H1 (cell line): ENCODE measurements around the gene SLC9C1. TPM values are rescaled to one million over a fixed set of nuclear protein-coding genes. Genes with fewer than 3 reads are reported as not detected.

Source experiments
- CTCF ChIA-PET: fragments of 300-600 bp; sonication (Branson Sonifier 250); formaldehyde crosslinking; loops from one replicate; lab custom pipeline; 2021; ENCODE audit not compliant: partially characterized antibody; lab: Charles Lee
- POLR2A ChIA-PET: fragments of 300-600 bp; sonication (Branson Sonifier 250); formaldehyde crosslinking; loops from one replicate; lab custom pipeline; 2021; ENCODE audit warnings: inconsistent platforms; ENCODE audit not compliant: partially characterized antibody; lab: Charles Lee
- DNase-seq, 2 experiments: peaks; one replicate each; pipeline versions ENCODE4 v3.0.0 to v3.0.0-alpha.2; 2010 to 2022; ENCODE audit warnings: low spot score in 2 of 2, low read depth in 1 of 2, mixed read lengths in 1 of 2
- FAIRE-seq: peaks from 2 replicates; lab custom pipeline; 2011; peaks lifted over from hg19 to GRCh38; lab: Jason Lieb, UNC
- H2AFZ ChIP-seq: 2 replicates; pipeline ENCODE4 v1.8.1; 2012; ENCODE audit warnings: low read length, inconsistent platforms
- H2AK5ac ChIP-seq: 2 replicates; pipeline ENCODE4 v1.6.1; 2013; ENCODE audit warnings: low read depth, low read length
- H2BK120ac ChIP-seq: replicated peaks from 2 replicates; pipeline ENCODE3; 2013; ENCODE audit warnings: low read depth, low read length, inconsistent platforms
- H2BK12ac ChIP-seq: 2 replicates; pipeline ENCODE4 v1.6.1; 2013; ENCODE audit warnings: low read depth, low read length
- H2BK15ac ChIP-seq: 2 replicates; pipeline ENCODE4 v1.6.1; 2013; ENCODE audit warnings: low read length
- H2BK20ac ChIP-seq: 2 replicates; pipeline ENCODE4 v1.6.1; 2013; ENCODE audit warnings: low read length
- H2BK5ac ChIP-seq: 2 replicates; pipeline ENCODE4 v1.6.1; 2013; ENCODE audit warnings: low read depth, low read length
- H3K14ac ChIP-seq: 2 replicates; pipeline ENCODE4 v1.6.1; 2013; ENCODE audit warnings: inconsistent platforms; ENCODE audit not compliant: insufficient read length
- H3K18ac ChIP-seq: 2 replicates; pipeline ENCODE4 v1.6.1; 2013; ENCODE audit warnings: low read length; ENCODE audit errors: extremely low read depth
- H3K23ac ChIP-seq: 2 replicates; pipeline ENCODE4 v1.6.1; 2013; ENCODE audit warnings: inconsistent platforms; ENCODE audit not compliant: insufficient read length
- H3K23me2 ChIP-seq: 2 replicates; pipeline ENCODE4 v1.6.1; 2013; ENCODE audit warnings: low read depth, low read length
- H3K27ac ChIP-seq: 2 replicates; pipeline ENCODE4 v1.6.1; 2011; ENCODE audit warnings: low read depth, low read length, inconsistent platforms
- H3K27me3 ChIP-seq, 4 experiments: replicated peaks in 1 of 4; 1 replicate in 1 of 4; 2 replicates in 3 of 4; pipeline versions ENCODE4 v1.6.1 to v1.8.1; 2011 to 2013; ENCODE audit warnings: low read length in 3 of 4, mild to moderate bottlenecking in 3 of 4, inconsistent platforms in 2 of 4, mixed read lengths in 2 of 4, moderate library complexity in 1 of 4; ENCODE audit not compliant: control insufficient read depth in 3 of 4, insufficient read depth in 3 of 4; ENCODE audit errors: extremely low read depth in 1 of 4
- H3K36me3 ChIP-seq, 4 experiments: 2 replicates each; pipeline versions ENCODE4 v1.6.1 to v1.8.1; 2011 to 2013; ENCODE audit warnings: mild to moderate bottlenecking in 4 of 4, low read length in 3 of 4, moderate library complexity in 2 of 4, control low read depth in 1 of 4, inconsistent platforms in 1 of 4; ENCODE audit not compliant: insufficient read depth in 4 of 4, control insufficient read depth in 2 of 4
- H3K4ac ChIP-seq: replicated peaks from 2 replicates; pipeline ENCODE3; 2013; ENCODE audit warnings: low read length, low read depth, mixed read lengths, inconsistent platforms; ENCODE audit not compliant: insufficient read length
- H3K4me1 ChIP-seq, 4 experiments: replicated peaks in 1 of 4; 1 replicate in 1 of 4; 2 replicates in 3 of 4; pipeline versions ENCODE4 v1.6.1 to v1.8.1; 2011 to 2013; ENCODE audit warnings: low read length in 3 of 4, inconsistent platforms in 2 of 4, mixed read lengths in 1 of 4; ENCODE audit not compliant: insufficient read depth in 4 of 4, control insufficient read depth in 3 of 4
- H3K4me2 ChIP-seq, 2 experiments: 2 replicates each; pipeline versions ENCODE4 v1.6.1 to v1.8.1; 2011 to 2013; ENCODE audit warnings: low read depth in 2 of 2, low read length in 2 of 2, control low read depth in 1 of 2, inconsistent platforms in 1 of 2, mild to moderate bottlenecking in 1 of 2; ENCODE audit not compliant: insufficient read depth in 1 of 2
- H3K4me3 ChIP-seq, 4 experiments: fragments of 200-600, 300-600 bp in 1 of 4; sonication (generic), shearing (Covaris generic), sonication (Bioruptor Twin) in 1 of 4; 2 replicates each; pipeline versions ENCODE4 v1.5.1 to v1.8.1; 2011 to 2016; ENCODE audit warnings: low read length in 4 of 4, low read depth in 3 of 4, control low read depth in 2 of 4, inconsistent platforms in 2 of 4, mild to moderate bottlenecking in 2 of 4, mixed read lengths in 1 of 4, moderate library complexity in 1 of 4; ENCODE audit not compliant: insufficient read depth in 2 of 4; ENCODE audit errors: extremely low read depth in 1 of 4
- H3K56ac ChIP-seq: replicated peaks from 2 replicates; pipeline ENCODE3; 2013; ENCODE audit warnings: low read depth, mild to moderate bottlenecking, mixed read lengths, low read length, inconsistent platforms; ENCODE audit not compliant: insufficient read length
- H3K79me1 ChIP-seq: 2 replicates; pipeline ENCODE4 v1.6.1; 2013; ENCODE audit warnings: low read depth, low read length, control low read depth
- H3K79me2 ChIP-seq, 2 experiments: 2 replicates each; pipeline versions ENCODE4 v1.6.1 to v1.8.1; 2012 to 2013; ENCODE audit warnings: low read length in 2 of 2, mild to moderate bottlenecking in 2 of 2, inconsistent platforms in 1 of 2; ENCODE audit not compliant: insufficient read depth in 2 of 2, control insufficient read depth in 1 of 2
- H3K9ac ChIP-seq, 4 experiments: replicated peaks in 1 of 4; 1 replicate in 1 of 4; 2 replicates in 3 of 4; pipeline versions ENCODE4 v1.6.1 to v1.8.1; 2011 to 2013; ENCODE audit warnings: low read depth in 3 of 4, low read length in 3 of 4, control low read depth in 2 of 4, mild to moderate bottlenecking in 2 of 4, moderate library complexity in 2 of 4, inconsistent platforms in 1 of 4; ENCODE audit errors: extremely low read depth in 1 of 4
- H3K9me3 ChIP-seq, 2 experiments: 2 replicates each; pipeline versions ENCODE4 v1.6.1 to v1.8.1; 2012 to 2013; ENCODE audit warnings: mild to moderate bottlenecking in 2 of 2, moderate library complexity in 2 of 2, control low read depth in 1 of 2, inconsistent platforms in 1 of 2, low read depth in 1 of 2, low read length in 1 of 2, mixed read lengths in 1 of 2; ENCODE audit not compliant: insufficient read depth in 2 of 2
- H4K20me1 ChIP-seq, 2 experiments: replicated peaks in 1 of 2; 2 replicates each; pipeline versions ENCODE3 to v1.8.1; 2011 to 2013; ENCODE audit warnings: inconsistent platforms in 2 of 2, low read length in 2 of 2, mild to moderate bottlenecking in 1 of 2; ENCODE audit not compliant: insufficient read depth in 2 of 2, control insufficient read depth in 1 of 2
- H4K5ac ChIP-seq: 2 replicates; pipeline ENCODE4 v1.6.1; 2013; ENCODE audit warnings: low read length, low read depth, mixed read lengths, inconsistent platforms; ENCODE audit not compliant: insufficient read length
- H4K8ac ChIP-seq: 2 replicates; pipeline ENCODE4 v1.8.0; 2013; ENCODE audit warnings: mild to moderate bottlenecking, moderate library complexity, low read length, inconsistent platforms; ENCODE audit not compliant: insufficient read depth; ENCODE audit errors: extremely low read depth
- H4K91ac ChIP-seq: replicated peaks from 2 replicates; pipeline ENCODE3; 2013; ENCODE audit warnings: low read length, mixed read lengths, inconsistent platforms; ENCODE audit not compliant: insufficient read length
- ASH2L ChIP-seq: fragments of 200-600, 300-600 bp; sonication (generic); IDR thresholded peaks from one replicate; pipeline ENCODE4 v1.7.1; 2017; ENCODE audit warnings: low read length
- CEBPB ChIP-seq: IDR thresholded peaks from 2 replicates; pipeline ENCODE4 v1.6.1; 2012; ENCODE audit warnings: low read depth, low read length
- RBBP5 ChIP-seq: IDR thresholded peaks from 2 replicates; pipeline ENCODE4 v1.7.1; 2012; ENCODE audit warnings: low read depth, mild to moderate bottlenecking, inconsistent platforms, low read length, moderate library complexity, borderline replicate concordance
- TAF1 ChIP-seq: IDR thresholded peaks from 2 replicates; pipeline ENCODE4 v1.6.1; 2011; ENCODE audit warnings: mild to moderate bottlenecking, low read depth, low read length
- WGBS, 2 experiments: shearing (Covaris generic) in 1 of 2; methylation state at CpG; one replicate each; pipeline versions ENCODE4 v1.1.6 to v1.1.7; 2013 to 2015; ENCODE audit warnings: low lambda C conversion rate in 2 of 2, mixed read lengths in 2 of 2, inconsistent platforms in 1 of 2, low coverage in 1 of 2, missing lambda C conversion rate in 1 of 2; ENCODE audit not compliant: insufficient replicate concordance in 2 of 2, insufficient coverage in 1 of 2, insufficient read length in 1 of 2; ENCODE audit errors: extremely low coverage in 1 of 2, missing lambda C conversion rate in 1 of 2; 5-methylcytosine and 5-hydroxymethylcytosine counted together
- polyA plus RNA-seq, 7 experiments: library from polyadenylated mRNA; depleted of rRNA in 3 of 7; stranded (reverse) in 5 of 7; unstranded in 2 of 7; fragments of >200 nt in 5 of 7; fragments of 200-250 nt in 2 of 7; gene quantifications; 1 replicate in 5 of 7; 2 replicates in 1 of 7; 4 replicates in 1 of 7; pipeline versions ENCODE4 v1.2.1 to v1.2.3, GENCODE V29; 2011 to 2013; ENCODE audit warnings: missing spikeins in 2 of 7, mixed read lengths in 2 of 7
- total RNA-seq: library from RNA; stranded (reverse); fragmentation: NEBNext Ultra II Directional; extraction: Animal tissue kit (Norgen Biotek cat#: 25700); gene quantifications from 2 replicates; pipeline ENCODE4 v1.2.1, GENCODE V29; 2021

SLC9C1 gene
- total and polyA plus RNA-seq, 2 of the 8 experiments (the other 6 are each of a cell fraction or from before 2014, with no cell fraction given) = 0.15 to 0.24 TPM

- Histone ChIP-seq H4K5ac (no peak overlapping the region), H3K9ac (no peak overlapping the region), H3K23me2 (no peaks in the 10 kb centered on the region), H2AK5ac (no peak overlapping the region), H3K56ac (no peak overlapping the region), H3K18ac (no peak overlapping the region), H3K4me3 (no peak overlapping the region), H2BK15ac (no peak overlapping the region), H3K27me3 (no peaks in the 10 kb centered on the region), H3K9me3 (no peaks in the 10 kb centered on the region), H3K4me2 (no peak overlapping the region), H2BK12ac (no peak overlapping the region), H4K91ac (no peak overlapping the region), H2BK5ac (no peak overlapping the region), H2AFZ (no peak overlapping the region), H4K20me1 (no peaks in the 10 kb centered on the region), H3K27ac (no peak overlapping the region), H4K8ac (no peak overlapping the region), H3K4ac (no peak overlapping the region), H3K79me2 (no peaks in the 10 kb centered on the region), H3K14ac (no peak overlapping the region), H3K79me1 (no peaks in the 10 kb centered on the region), H3K36me3 (no peaks in the 10 kb centered on the region), H3K4me1 (no peaks in the 10 kb centered on the region), H2BK120ac (no peak overlapping the region), H2BK20ac (no peak overlapping the region), H3K23ac (no peak overlapping the region)
- 94% methylated on average over 1 of the region's 1 CpG; no CpG with 5 or more reads in 1 of the 2 experiments for WGBS, 2 experiments
- FAIRE-seq (no peak), DNase-seq (no peak)
- POLR2A ChIA-PET = no interaction called here
- CTCF ChIA-PET = interaction anchor here (0.6 to 1.2 kb wide), 2 partner anchors 149 to 714 kb away, joined by 3 to 5 read pairs; no protein-coding TSS in a partner anchor
- TF ChIP-seq CEBPB (no peak), RBBP5 (no peak), TAF1 (no peak), ASH2L (no peak)
These were observed 33.5 kb downstream of the SLC9C1 start for GRCh38 chr3:112260563-112260962.
